HepG2 (cell line): ENCODE results near the gene CELSR2. TPM values are rescaled to one million over a fixed set of nuclear protein-coding genes. Genes with fewer than 3 reads are reported as not detected.

Experiments
- CEBPG ChIP-seq: IDR thresholded peaks from 2 replicates; pipeline ENCODE4 v1.6.1; 2016
- JUNB ChIP-seq: sonication (generic); formaldehyde crosslinking; IDR thresholded peaks from 2 replicates; pipeline ENCODE4 v1.8.0; 2022; ENCODE audit warnings: missing genetic modification reagents, mild to moderate bottlenecking, borderline replicate concordance
- PHF21A ChIP-seq: sonication (generic); formaldehyde crosslinking; IDR thresholded peaks from 2 replicates; pipeline ENCODE4 v1.5.0; 2020; ENCODE audit warnings: mild to moderate bottlenecking, missing genetic modification reagents
- SP140L ChIP-seq: sonication (generic); formaldehyde crosslinking; IDR thresholded peaks from 2 replicates; pipeline ENCODE4 v1.4.0; 2020; ENCODE audit warnings: missing genetic modification reagents, borderline replicate concordance
- STAT5B ChIP-seq: sonication (generic); formaldehyde crosslinking; IDR thresholded peaks from 2 replicates; pipeline ENCODE4 v1.4.0; 2020; ENCODE audit warnings: missing genetic modification reagents
- UBTF ChIP-seq: sonication (generic); formaldehyde crosslinking; IDR thresholded peaks from 2 replicates; pipeline ENCODE4 v1.4.0; 2020; ENCODE audit warnings: mild to moderate bottlenecking, missing genetic modification reagents
- ZNF225 ChIP-seq: sonication (generic); formaldehyde crosslinking; IDR thresholded peaks from 2 replicates; pipeline ENCODE4 v1.4.0; 2020; ENCODE audit warnings: mild to moderate bottlenecking, missing genetic modification reagents
- ZNF646 ChIP-seq: sonication (generic); formaldehyde crosslinking; IDR thresholded peaks from 2 replicates; pipeline ENCODE4 v1.9.0; 2021; ENCODE audit warnings: mild to moderate bottlenecking, missing genetic modification reagents
- ZNF747 ChIP-seq: sonication (generic); formaldehyde crosslinking; IDR thresholded peaks from 2 replicates; pipeline ENCODE4 v1.8.1; 2023; ENCODE audit warnings: missing genetic modification reagents, mild to moderate bottlenecking, borderline replicate concordance
- polyA plus RNA-seq, 8 experiments: library from polyadenylated mRNA; depleted of rRNA in 3 of 8; stranded (reverse) in 7 of 8; unstranded in 1 of 8; fragments of >200 nt; fragmentation: Illumina TruSeq in 4 of 8; extraction: Trizol in 4 of 8; gene quantifications; 2 replicates each; pipeline versions ENCODE4 v1.2.1 to v1.2.3, GENCODE V29; 2011 to 2016; ENCODE audit warnings: low read depth in 4 of 8, missing spikeins in 1 of 8, mixed read lengths in 1 of 8; ENCODE audit not compliant: insufficient read depth in 1 of 8
- total RNA-seq, 5 experiments: library from RNA; depleted of rRNA; stranded (reverse); fragments of >200 nt; fragmentation: Illumina TruSeq; extraction: Trizol; gene quantifications; 2 replicates each; pipeline ENCODE4 v1.2.3, GENCODE V29; 2016; ENCODE audit warnings: low read depth in 1 of 5
- TF ChIP-seq, protein P1 (sequence below): IDR thresholded peaks from 2 replicates; pipeline ENCODE4 v1.6.1; 2016; ENCODE audit warnings: missing biosample characterization, missing genetic modification reagents, low read depth
- TF ChIP-seq, protein P2 (sequence below): sonication (generic); formaldehyde crosslinking; IDR thresholded peaks from 2 replicates; pipeline ENCODE4 v1.5.1; 2020; ENCODE audit warnings: missing genetic modification reagents, mild to moderate bottlenecking, borderline replicate concordance
- TF ChIP-seq, protein P3 (sequence below): sonication (generic); formaldehyde crosslinking; IDR thresholded peaks from 2 replicates; pipeline ENCODE4 v1.5.0; 2020; ENCODE audit warnings: mild to moderate bottlenecking, missing genetic modification reagents

The CELSR2 gene
- total and polyA plus RNA-seq, 2 of the 13 experiments (the other 11 are each of a cell fraction or from before 2014, with no cell fraction given): 4.0 to 6.6 TPM

GRCh38 chr1:109274533-109275476 lies 25.5 kb downstream of the CELSR2 start (continued):
- TF ChIP-seq ZNF646 (CRISPR knock-in tag) (0 out of 2 replicates have a peak, but pooled peaks have one; percentile 36), ZNF225 (CRISPR knock-in tag) (no peak), PHF21A (CRISPR knock-in tag) (no peak; the same call in 1 of the 2 replicates), STAT5B (CRISPR knock-in tag) (no peak), UBTF (CRISPR knock-in tag) (peak; percentile 55), ZNF747 (no peak), CEBPG (CRISPR knock-in tag) (peak; percentile 51; the same call in 1 of the 2 replicates), JUNB (no peak), SP140L (CRISPR knock-in tag) (no peak)
- TF ChIP-seq, protein P1, sequence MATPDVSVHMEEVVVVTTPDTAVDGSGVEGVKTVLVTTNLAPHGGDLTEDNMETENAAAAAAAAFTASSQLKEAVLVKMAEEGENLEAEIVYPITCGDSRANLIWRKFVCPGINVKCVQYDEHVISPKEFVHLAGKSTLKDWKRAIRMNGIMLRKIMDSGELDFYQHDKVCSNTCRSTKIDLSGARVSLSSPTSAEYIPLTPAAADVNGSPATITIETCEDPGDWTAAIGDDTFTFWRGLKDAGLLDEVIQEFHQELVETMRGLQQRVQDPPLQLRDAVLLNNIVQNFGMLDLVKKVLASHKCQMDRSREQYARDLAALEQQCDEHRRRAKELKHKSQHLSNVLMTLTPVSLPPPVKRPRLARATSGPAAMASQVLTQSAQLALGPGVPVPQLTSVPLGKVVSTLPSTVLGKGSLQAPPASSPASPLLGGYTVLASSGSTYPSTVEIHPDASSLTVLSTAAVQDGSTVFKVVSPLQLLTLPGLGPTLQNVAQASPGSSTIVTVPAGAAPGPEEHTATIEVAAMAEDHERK (CRISPR knock-in tag): no peak
- TF ChIP-seq, protein P2, sequence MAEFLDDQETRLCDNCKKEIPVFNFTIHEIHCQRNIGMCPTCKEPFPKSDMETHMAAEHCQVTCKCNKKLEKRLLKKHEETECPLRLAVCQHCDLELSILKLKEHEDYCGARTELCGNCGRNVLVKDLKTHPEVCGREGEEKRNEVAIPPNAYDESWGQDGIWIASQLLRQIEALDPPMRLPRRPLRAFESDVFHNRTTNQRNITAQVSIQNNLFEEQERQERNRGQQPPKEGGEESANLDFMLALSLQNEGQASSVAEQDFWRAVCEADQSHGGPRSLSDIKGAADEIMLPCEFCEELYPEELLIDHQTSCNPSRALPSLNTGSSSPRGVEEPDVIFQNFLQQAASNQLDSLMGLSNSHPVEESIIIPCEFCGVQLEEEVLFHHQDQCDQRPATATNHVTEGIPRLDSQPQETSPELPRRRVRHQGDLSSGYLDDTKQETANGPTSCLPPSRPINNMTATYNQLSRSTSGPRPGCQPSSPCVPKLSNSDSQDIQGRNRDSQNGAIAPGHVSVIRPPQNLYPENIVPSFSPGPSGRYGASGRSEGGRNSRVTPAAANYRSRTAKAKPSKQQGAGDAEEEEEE (CRISPR knock-in tag): no peak
- TF ChIP-seq, protein P3, sequence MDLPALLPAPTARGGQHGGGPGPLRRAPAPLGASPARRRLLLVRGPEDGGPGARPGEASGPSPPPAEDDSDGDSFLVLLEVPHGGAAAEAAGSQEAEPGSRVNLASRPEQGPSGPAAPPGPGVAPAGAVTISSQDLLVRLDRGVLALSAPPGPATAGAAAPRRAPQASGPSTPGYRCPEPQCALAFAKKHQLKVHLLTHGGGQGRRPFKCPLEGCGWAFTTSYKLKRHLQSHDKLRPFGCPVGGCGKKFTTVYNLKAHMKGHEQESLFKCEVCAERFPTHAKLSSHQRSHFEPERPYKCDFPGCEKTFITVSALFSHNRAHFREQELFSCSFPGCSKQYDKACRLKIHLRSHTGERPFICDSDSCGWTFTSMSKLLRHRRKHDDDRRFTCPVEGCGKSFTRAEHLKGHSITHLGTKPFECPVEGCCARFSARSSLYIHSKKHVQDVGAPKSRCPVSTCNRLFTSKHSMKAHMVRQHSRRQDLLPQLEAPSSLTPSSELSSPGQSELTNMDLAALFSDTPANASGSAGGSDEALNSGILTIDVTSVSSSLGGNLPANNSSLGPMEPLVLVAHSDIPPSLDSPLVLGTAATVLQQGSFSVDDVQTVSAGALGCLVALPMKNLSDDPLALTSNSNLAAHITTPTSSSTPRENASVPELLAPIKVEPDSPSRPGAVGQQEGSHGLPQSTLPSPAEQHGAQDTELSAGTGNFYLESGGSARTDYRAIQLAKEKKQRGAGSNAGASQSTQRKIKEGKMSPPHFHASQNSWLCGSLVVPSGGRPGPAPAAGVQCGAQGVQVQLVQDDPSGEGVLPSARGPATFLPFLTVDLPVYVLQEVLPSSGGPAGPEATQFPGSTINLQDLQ: no peak
